Amygdala (tissue), 56 donors: ENCODE data around the gene SETD7.
A peak's percentile ranks its signal among the peaks of the same experiment; 100 is the strongest.

Experiments used
- DNase-seq, 56 donors: peaks; one replicate each; lab custom pipeline; 2025; lab: John Stamatoyannopoulos, UW

Gene SETD7

DNA sequence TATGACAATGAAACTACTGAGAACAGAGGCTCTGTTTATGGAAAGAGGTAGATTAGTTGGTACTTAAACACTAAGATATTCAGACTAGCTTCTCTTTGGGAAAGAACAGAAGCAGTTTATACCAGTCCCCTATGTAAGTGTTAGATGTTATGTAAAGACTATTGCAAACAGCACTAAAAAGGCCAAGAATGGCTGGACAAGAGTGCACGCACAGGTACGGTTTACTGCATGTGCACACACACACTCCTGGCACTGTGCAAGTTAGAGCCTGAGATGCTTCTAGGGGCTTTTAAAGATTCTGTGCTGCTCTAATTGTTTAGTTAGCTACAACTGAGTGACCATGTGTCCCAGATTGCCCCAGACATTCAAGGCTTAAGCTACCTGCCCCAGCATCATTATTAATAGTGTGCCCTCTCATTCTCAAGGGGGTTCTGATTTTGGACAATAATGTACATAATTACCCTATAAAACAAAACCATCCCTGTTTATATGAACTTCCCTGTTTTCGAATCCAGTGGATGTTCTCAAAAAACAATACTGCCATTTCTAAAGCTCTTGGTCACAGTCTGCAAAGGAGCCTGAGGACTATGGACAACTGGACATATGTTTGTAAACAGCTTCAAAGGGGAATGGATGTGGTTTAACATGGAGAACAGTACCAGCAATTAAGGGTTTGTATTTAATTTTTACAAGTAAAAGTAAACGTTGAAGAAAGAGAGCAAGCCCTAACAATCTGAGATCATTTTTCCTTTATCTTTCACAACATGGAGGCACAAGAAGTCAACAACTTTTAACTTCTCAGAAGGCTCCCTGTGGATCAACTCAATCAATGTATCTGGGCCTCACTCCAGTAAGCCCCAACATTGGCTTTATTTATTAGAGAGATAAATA, 2.0 kb downstream of the SETD7 start:
- DNase-seq, result no peak

DNA sequence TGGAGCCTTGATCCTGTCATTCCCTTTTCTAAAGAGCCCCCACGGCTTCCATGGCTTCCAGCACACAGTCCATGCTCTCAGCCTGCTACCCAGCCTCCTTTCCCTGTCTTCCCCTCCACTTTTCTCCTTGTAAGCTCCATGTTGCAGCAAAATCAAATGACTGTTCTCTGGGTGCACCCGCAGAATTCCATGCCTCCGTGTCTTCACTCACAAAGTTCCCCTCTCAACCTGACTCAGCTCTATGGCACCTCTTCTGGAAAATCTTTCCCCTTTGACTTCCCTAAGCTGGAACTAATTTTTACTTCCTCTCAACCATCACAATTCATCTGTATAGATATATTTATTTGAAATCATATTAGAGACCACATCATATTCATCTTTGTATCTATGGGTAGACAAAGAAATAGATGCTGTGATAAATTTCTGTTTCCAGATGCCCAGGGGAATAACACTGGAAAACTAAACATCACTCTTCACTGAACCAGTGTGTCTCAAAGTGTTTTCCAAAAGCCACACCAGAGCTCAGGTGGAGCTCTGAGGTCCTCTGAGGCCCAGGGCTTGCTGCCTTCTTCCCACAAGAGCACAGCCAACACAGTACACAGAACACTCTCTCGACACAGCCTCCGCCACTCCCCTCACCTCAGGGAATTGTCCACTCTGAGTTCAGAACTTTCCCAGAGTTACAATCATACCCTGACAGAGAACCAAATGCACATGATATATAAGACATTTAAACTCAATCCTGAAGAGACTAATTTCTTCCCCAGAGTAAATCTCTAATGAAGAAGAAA, 3.3 kb downstream of the SETD7 start:
- DNase-seq, result no peak

DNA sequence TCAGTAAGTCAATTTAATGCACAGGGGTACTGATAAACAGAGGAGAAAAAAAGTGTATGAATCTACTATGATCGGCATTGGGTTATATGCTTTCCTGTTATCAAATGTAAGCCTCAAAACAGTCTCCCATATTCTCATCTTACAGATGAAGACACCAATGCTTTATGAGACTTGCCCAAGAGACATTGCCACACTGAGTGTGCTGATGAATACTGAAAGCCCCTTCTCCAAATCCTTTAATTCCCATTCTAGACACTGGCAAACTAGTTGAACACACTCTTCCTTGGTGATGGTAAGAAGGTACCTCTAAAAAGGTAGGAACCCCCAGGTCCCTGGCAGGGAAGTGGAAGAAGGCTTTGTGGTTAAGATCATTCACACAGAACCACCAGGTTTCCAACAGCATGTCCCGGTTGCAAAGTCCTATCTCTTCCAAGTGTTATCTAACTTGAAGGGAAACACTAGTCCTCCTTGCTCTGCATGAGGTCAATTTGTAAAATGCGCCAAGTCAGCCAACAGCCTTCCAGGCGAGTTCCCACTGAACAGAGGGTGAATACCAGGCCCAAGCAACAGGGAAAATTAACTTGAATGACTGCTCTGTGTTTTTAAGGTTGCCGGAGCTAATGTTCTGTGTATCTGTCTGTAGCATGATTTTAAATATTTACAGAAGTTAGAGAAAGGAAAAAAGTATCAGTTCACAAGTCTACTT, 5.1 kb downstream of the SETD7 start:
- peak in 1 of 56 donors; percentile 2 for DNase-seq

DNA sequence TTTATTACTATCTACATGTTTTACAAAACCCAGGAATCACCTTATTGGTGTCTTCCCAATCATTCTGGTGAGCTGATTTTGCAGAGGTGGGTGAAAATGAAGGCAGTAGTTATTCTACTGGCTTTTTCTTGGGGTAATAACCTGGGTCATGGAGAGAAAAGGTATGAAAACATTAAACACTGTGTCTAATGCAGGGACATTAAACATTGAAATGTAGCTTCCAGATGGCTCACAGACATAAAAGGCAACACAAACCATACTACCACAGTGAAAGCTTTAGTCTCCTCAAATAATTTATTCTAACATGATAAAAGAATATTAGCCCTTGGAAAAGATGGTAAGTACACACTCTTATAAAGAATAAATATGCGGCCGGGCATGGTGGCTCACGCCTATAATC, 8.0 kb downstream of the SETD7 start:
- DNase-seq, result no peak

DNA sequence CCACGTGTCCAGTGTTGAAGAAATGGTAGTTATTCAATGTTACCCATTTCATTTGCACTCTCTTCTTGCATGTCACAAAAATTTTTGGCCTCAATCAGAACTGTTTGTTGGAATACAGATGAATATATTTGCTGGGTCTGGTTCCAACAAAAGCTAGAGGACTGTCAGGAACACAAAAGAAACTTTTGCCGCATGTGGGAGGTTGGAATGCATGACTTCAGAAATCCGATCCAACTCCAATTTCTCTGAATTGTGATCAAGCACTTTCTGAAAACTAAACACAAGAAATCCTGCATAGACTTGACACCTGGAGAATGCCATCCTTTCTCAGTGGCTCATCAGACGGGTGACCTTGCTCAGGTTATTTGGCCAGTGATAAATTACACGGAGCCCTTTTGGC, 15.4 kb downstream of the SETD7 start:
- DNase-seq, result no peak

DNA sequence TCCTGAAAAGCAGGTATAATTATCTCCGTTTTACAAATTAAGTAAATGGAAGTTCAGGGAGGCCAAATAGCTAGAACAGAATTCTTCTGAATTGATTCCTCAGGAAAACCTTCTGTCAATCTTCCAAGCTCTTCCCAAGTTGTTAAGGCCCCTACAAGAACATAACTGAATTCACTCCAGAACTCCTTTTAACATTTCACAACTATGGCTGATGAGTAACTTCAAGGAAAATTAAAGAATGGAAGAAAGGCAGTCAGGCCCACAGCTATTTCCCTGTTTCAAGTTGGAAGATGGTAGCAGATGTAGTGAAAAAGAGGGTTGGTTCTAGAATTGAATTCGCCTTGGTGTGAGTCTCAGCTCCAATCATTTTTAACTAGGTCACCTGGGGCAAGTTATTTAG, 15.9 kb downstream of the SETD7 start:
- no peak for DNase-seq

DNA sequence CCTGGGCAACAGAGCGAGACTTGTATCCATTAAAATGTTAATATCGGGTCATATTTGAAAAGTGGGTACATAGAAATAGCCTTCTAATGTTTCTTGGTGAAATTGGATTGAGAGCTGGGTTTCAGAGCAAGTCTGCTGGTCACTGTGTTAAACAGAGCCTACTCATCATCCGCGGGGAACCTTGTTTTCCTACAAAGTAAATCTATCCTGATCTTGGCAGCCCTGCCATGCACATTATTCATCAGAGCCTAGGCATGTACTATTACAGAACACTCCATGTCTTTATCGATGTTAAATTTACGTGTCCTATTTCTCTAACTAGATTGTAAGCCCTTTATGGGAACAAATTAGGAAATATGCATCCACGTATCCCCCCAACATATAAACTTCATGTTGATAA, 18.7 kb downstream of the SETD7 start:
- DNase-seq, result no peak

DNA sequence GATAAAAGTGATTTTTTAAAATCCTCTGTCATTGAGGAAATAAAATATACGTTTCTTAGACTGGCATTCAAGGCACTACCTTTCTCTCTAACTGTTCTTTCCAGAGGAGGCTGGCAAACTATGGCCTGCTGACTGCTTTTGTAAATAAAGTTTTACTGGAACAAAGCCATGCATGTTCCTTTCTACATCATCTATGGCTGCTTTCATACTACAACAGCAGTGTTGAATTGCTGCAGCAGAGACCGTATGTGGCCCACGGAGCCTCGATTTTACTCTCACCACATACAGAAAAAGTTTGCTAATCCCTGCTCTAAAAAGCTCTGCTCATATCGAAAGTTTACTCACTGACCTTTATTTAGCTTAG, 20.2 kb downstream of the SETD7 start:
- no peak for DNase-seq

DNA sequence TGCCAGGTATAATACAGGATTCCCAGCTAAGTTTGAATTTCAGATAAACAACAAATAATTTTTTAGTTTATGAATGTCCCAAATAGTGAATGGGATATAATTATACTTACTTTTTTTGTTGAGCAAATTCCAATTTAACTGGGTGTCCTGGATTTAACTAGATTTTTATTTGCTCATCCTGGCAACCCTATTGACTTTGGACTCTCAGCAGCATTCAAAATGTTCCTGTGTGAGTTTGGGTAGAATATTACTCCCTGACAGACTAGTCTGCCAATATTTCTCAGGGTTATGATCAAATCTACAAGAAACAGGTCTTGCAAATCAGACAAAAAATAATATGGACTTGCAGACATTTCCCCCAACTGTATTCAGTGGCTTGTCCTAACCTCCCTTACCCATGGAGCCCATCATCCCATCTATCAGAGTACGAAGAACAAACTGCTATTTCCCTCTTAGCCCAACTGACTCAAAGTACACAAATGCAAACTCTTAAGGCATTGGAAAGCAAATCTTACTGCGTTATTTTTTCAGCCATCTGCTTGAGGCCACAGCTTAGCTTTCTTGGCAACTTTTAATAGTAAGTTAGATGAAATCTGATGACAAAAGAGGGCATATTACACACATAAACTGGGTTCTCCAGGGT, 20.7 kb downstream of the SETD7 start:
- DNase-seq, result no peak

DNA sequence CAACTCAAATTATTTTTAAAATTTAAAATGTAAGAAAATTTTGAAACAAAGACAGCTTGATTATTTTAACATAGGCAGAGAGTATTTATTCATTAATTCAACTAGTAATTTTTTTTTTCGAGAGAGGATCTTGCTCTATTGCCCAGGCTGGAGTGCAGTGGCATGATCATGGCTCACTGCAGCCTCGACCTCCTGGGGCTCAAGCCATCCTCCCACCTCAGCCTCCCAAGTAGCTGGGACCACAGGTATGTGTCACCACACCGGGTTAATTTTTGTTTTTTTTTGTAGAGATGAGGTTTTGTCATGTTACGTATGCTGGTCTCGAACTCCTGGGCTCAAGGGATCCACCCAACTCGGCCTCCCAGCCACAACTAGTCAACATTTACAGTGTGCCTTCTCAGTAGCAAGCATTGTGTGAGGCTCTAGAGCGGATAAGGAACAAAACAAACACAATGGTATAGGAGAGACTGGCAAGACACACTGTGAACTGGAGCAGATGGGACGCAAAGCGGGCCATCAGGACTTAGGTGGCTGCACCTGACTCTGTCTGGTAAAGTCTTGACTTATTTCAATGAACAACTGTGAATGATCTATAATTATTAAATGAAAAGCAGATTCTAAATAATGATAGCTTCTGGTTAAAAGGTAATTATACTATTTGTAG, 21.6 kb downstream of the SETD7 start:
- DNase-seq, result no peak

DNA sequence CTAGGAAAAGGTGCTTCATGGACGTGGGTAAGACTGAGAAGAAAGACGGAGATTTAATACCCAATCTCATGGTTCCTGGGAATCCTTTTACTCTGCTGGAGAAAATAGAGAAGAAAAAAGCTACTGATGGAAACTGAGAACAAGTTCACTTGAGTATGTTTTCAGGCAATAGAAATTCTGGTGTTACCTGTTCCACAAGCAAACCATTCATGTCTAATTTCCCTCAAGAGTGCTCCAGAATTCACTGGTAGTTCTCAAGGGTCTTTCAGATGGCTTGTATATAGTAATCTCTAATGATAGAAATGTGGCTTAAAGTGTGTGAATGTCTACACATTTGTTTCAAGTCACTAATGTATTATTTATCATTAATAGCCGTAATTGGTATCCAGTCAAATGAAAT, 22.5 kb downstream of the SETD7 start:
- no peak for DNase-seq

DNA sequence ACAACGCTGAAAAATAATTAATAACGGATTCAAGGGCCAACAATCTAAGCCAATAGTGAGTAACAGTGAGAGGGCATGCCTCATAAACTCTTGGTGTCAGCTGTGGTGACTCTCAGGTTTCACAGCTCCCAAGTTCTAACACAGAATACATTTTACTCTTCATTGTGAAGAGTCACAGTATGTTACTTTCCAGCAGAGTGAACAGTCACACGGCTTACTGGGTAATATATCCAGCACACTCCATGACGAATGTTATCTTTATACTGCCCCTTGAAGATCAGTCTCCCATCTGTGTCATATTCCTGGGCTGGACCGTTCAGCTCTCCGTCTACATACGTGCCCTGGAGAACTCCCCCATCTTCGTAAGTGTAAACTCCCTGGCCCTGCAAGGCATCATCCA, 23.1 kb downstream of the SETD7 start:
- no peak for DNase-seq

DNA sequence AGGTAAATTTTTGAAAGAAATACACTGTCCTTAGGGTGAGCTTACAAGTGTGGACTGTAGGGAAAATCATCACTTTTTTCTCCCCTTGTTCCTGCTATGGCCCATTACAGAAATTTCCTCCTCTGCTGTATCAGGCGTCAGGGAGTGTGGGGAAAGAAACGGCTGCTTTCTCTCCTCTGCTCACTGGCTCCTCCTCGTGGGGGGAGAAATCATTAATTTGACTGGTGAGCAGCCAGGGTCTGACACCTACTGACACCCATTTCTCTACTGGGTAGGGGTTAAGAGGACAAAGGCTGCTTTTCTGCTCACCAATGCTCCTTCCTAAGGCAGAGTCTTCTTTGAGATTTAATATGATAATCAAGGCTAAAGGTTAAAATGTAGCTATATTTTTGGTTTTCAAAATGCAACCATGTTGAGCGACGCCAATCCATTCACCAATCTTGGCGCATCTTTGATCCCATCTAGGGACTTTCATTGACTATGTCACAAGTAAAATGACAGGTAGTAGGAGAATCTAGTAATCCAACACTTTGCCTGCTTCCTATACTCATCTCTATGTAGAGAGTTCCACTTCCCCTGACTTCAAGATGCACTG, 25.1 kb downstream of the SETD7 start:
- peak in 22 of 56 donors; percentile 3 to 68 (median 22) for DNase-seq

DNA sequence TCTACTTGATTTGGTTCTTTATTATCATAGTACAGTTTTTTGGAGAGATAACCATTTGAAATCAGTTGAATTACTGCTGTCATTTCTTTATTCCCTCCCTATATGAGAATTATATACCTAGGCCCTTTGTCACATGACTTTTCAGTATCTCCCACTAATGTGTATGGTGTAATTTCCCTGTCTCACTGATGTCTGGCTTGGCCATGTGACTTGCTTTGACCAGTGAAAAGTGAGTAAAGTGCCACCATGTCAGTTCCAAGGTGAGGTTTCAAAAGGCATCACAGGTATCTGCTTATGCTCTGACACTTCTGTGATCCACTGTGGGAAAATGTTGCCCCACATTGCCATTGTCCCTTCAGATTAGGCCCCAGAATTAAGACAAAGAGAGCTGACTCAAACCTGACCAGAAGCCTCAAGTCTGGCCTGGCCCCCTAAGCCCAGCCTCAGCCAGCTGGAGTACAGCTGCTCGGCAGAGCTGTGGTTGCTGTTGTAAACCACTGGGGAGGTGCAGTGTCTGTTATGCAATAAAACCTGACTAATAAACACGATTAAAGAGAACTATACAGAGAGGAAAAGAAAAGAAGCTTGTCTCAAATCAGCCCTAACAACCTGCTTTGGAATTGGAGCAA, 27.5 kb downstream of the SETD7 start:
- no peak for DNase-seq

DNA sequence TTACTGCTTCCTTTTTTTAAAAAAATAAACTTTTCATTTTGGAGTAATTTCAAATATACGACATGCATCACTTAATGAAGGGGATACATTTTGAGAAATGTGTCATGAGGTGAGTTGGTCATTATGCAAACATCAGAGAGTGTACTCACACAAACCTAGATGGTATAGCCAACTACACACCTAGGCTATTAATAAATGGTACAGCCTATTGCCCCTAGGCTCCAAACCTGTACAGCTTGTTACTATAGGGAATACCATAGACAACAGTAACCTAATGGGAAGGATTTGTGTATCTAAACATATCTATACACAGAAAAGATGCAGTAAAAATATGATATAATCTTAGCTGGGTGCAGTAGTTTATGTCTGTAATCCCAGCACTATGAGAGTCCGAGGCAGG, 29.1 kb downstream of the SETD7 start:
- no peak for DNase-seq

DNA sequence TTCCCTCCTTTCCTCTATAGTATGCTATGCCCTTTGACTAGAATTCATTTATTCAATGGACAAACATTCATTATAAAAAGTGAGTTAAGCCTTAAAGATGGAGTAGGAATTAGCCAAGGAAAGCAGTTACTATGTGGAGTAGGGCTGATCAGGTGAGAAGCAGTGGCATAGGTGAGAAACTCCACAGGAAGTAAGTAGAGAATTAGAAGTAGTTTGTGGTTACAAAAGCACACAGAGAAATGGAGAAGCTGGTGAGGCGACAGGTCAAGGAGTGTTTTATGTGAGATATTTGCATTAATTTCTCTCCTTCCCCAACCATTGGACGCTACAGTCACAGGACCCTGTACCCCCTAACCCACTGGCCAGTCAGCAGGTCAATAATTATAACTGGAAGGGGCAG, 30.6 kb downstream of the SETD7 start:
- DNase-seq, result no peak

DNA sequence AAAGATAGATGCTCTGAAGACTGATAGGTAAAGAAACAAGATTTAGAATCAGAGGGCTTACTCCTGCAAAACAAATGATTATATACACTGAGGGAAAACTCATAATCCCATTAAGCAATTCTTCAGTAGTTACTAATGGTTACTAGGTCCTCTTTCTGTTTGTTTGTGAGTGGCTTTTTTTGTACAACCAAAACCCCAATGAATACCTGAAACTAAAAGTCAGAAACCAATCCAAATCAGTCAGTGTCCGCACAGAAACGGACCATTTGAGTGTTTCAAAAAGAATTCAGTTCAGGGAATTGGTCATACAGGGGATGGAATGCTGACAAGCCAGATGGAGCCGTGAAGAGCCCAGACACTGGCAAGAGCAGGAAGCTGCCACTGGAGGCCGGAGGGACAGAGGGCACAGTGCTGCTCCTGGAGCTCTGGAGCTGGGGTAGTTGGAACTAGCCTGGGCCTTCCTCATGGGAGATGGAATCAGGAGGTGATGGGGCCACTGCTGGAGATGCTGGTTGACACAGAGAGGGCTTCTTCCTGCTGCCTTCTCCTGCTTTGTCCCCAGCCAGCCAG, 31.9 kb downstream of the SETD7 start:
- peak in 5 of 56 donors; percentile 4 to 19 (median 13) for DNase-seq

DNA sequence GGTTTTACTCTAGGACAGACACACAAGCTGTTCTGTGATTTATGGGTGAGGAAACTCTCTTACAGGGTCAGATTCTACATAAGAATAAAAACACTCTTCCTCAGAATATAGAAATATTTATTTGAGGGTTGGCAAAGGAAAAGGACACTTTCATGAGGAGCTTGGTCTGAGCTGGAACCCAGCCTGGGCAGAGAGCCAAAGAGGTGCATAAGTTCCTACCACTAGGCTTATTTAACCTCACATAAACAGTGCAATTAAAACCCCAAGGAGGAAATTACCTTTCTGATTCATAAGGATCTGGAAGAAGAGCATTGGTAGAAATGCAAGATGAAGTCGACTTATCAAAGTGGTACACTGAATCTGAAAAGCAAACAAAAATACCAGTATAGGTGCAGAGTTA, 32.9 kb downstream of the SETD7 start:
- no peak for DNase-seq

DNA sequence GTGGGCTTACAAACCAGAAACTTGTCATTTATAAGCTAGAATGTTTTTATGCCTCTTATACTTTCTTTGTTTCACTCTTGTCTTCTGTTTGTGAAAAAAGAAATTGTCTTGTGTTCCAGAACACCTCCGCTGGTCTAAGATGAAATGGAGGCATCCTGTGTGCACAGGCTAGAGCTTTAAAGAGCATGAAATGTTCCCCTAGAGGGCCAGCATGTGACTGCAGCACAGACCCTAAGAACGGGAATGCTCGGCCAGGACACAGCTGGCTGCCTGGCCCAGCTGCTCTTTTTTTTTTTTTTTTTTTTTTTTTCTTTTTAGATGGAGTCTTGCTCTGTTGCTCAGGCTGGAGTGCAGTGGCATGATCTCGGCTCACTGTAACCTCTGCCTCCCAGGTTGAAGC, 33.6 kb downstream of the SETD7 start:
- DNase-seq, result peak in 2 of 56 donors; percentile 5 to 9
